GM19193 (cell line): Measurements from ENCODE around the gene IL23A.

ENCODE experiments used
- POLR2A ChIP-seq: IDR thresholded peaks from 4 replicates; pipeline ENCODE4 v1.6.1; 2011; ENCODE audit not compliant: insufficient read depth, insufficient read length; ENCODE audit errors: extremely low read depth

The IL23A gene

DNA sequence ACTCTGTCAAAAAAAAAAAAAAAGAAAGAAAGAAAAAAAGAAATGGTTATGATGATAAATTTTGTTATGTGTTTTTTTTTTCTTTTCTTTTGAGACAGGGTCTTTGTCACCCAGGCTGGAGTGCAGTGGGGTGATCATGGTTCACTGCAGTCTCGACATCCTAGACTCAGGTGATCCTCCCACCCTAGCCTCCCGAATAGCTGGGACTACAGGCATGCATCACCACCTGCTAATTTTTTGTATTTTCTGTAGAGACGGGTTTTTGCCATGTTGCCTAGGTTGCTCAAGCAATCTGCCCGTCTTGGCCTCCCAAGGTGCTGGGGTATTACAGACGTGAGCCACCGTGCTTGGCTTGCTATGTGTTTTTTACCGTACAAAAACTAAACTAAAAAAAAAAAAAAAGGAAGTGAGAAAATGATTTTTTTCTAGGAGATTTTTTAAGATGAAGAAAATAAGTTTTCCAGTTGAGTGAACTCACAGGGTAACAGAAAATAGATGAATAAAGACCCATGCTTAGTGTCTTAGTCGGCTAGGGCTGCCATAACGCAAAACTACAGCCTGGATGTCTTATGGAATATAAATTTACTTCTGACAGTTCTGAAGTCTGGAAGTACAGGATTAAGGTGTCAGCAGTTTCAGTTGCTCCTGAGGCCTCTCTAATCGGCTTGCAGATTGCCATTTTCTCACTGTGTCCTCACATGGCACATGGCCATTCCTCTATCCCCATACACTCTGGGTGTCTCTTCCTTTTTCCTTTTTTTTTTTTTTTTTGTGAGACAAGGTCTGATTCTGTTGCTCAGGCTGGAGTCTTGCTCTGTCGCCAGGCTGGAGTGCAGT, 37.1 kb downstream of the IL23A start:
- no peak for TF ChIP-seq POLR2A

- TF ChIP-seq POLR2A = no peak
These were observed 38.8 kb downstream of the IL23A start for GRCh38 chr12:56377310-56377988.

DNA sequence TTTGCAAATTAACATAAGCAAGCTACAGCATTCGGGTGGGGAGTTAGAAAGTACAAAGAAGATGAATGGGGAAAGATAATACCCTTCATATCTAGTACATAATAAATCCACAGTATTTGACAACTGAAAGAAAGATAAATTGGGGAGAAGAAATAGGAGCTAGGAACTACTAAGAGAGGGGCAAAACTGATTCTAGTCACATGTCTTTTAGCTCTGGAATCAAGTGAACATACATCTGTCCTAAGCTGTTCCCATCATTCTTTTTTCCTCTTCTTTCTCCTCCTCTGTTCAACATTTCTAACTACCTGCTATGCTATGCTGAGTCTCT, 39.3 kb downstream of the IL23A start:
- TF ChIP-seq POLR2A = no peak

DNA sequence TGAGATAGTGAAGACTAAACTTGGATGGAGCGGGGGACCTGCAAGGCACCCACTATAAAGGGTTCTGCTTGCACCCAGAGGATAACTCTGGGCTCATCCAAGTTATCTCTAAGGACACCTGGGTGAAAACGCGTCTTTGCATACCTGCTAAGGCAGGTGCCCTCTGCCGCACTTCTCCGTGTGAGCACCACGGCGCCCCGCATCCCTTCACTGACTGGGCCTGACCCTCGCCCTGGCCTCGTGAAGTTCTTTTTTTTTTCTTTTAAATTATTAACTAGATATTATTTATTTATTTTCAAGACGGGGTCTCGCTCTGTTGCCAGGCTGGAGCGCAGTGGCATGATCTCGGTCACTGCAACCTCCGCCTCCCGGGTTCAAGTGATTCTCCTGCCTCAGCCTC, 43.9 kb downstream of the IL23A start:
- TF ChIP-seq POLR2A = no peak

GRCh38 chr12:56385873-56386272, 47.2 kb downstream of the IL23A start:
- no peak for TF ChIP-seq POLR2A

- TF ChIP-seq POLR2A = no peak
These were observed 48.6 kb downstream of the IL23A start for GRCh38 chr12:56387152-56387736.

DNA sequence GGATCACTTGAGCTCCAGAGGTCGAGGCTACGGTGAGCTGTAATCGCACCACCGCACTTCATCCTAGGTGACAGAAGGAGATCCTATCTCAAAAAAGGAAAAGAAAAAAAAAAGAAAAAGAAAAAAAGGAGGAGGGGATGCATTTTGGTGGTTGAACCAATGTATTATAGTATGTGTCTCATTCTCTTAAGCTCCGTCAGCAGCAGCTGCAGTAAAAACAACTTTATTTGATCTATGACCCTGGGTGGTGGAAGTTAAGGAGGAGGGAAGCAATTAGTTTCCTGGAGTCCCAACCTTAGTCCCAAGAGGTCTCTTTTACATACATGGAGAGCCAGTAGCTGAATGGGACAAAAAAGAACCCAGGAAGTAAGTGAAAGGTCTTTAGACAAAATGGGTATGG, 50.7 kb downstream of the IL23A start:
- no peak for TF ChIP-seq POLR2A
